OCI-LY3 (cell line): ENCODE data around the gene CP.

Experiments used
- H2AFZ ChIP-seq: fragments of 200-600, 300-600 bp; shearing (Covaris generic); 2 replicates; pipeline ENCODE4 v1.6.0; 2014; ENCODE audit warnings: antibody characterized with exemption, low read depth, low read length
- H3K27ac ChIP-seq: fragments of 200-600, 300-600 bp; sonication (generic); 2 replicates; pipeline ENCODE4 v1.5.1; 2014; ENCODE audit warnings: mild to moderate bottlenecking, low read length, moderate library complexity, mixed read lengths
- H3K27me3 ChIP-seq: fragments of 200-600, 300-600 bp; sonication (generic); 2 replicates; pipeline ENCODE4 v1.6.1; 2014; ENCODE audit warnings: low read depth, low read length, mixed read lengths
- H3K36me3 ChIP-seq: fragments of 200-600, 300-600 bp; sonication (generic); replicated peaks from 2 replicates; pipeline ENCODE3; 2014; ENCODE audit warnings: low read depth, low read length, mixed read lengths
- H3K4me1 ChIP-seq: fragments of 300-600, 200-600 bp; sonication (generic); 2 replicates; pipeline ENCODE4 v1.6.1; 2014; ENCODE audit warnings: low read length, mixed read lengths
- H3K4me2 ChIP-seq: fragments of 200-600, 300-600 bp; sonication (generic); 2 replicates; pipeline ENCODE4 v1.6.1; 2014; ENCODE audit warnings: low read length, mixed read lengths
- H3K4me3 ChIP-seq: fragments of 300-600, 200-600 bp; sonication (generic); 2 replicates; pipeline ENCODE4 v1.5.1; 2014; ENCODE audit warnings: antibody characterized with exemption, mild to moderate bottlenecking, low read length, moderate library complexity
- H3K79me2 ChIP-seq: fragments of 300-600, 200-600 bp; shearing (Covaris generic); 2 replicates; pipeline ENCODE4 v1.6.1; 2014; ENCODE audit warnings: mild to moderate bottlenecking, low read length, mixed read lengths
- H3K9ac ChIP-seq: fragments of 300-600, 200-600 bp; shearing (Covaris generic); 2 replicates; pipeline ENCODE4 v1.6.0; 2014; ENCODE audit warnings: mild to moderate bottlenecking, low read length, moderate library complexity
- H3K9me3 ChIP-seq: fragments of 200-600, 300-600 bp; shearing (Covaris generic); 2 replicates; pipeline ENCODE4 v1.6.1; 2014; ENCODE audit warnings: low read length, mixed read lengths; ENCODE audit not compliant: insufficient read depth
- H4K20me1 ChIP-seq: fragments of 200-600, 300-600 bp; sonication (generic); 2 replicates; pipeline ENCODE4 v1.6.1; 2016; ENCODE audit warnings: low read length, mixed read lengths; ENCODE audit not compliant: insufficient read depth
- EZH2phosphoT487 ChIP-seq: fragments of 200-600 bp; shearing (Covaris generic); IDR thresholded peaks from 2 replicates; pipeline ENCODE4 v1.6.1; 2018; ENCODE audit warnings: antibody characterized with exemption, mixed run types, low read depth
- TF ChIP-seq, protein P1 (sequence below): fragments of 200-600, 300-600 bp; sonication (generic); IDR thresholded peaks from 2 replicates; pipeline ENCODE4 v1.5.1; 2014; ENCODE audit warnings: antibody characterized with exemption, low read length, low read depth

Gene CP

DNA sequence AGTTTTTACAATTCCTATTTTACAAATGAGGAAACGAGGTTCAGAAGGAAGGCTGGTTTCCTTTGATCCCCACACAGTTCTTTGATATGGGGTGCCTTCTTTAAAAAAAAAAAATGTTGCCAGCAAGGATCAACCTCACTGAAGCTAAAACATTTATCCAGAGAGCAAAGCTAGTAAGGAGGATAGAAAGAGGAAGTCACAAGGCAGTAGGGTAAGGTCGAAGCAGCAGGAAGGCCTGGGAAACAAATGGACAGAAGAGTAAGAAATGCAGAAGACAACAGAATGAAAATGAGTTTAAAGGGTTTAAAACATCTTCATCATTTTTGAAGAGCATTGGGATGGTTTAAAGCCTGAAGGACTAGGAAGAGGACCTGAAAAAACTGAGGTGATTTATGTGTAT lies 30.6 kb upstream of the CP start:
- no peak for TF ChIP-seq EZH2phosphoT487
- TF ChIP-seq, protein P1, sequence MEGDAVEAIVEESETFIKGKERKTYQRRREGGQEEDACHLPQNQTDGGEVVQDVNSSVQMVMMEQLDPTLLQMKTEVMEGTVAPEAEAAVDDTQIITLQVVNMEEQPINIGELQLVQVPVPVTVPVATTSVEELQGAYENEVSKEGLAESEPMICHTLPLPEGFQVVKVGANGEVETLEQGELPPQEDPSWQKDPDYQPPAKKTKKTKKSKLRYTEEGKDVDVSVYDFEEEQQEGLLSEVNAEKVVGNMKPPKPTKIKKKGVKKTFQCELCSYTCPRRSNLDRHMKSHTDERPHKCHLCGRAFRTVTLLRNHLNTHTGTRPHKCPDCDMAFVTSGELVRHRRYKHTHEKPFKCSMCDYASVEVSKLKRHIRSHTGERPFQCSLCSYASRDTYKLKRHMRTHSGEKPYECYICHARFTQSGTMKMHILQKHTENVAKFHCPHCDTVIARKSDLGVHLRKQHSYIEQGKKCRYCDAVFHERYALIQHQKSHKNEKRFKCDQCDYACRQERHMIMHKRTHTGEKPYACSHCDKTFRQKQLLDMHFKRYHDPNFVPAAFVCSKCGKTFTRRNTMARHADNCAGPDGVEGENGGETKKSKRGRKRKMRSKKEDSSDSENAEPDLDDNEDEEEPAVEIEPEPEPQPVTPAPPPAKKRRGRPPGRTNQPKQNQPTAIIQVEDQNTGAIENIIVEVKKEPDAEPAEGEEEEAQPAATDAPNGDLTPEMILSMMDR = no peak
- H4K20me1 ChIP-seq = no peaks in the 10 kb centered on the region
- no peaks in the 10 kb centered on the region for H3K9me3 ChIP-seq
- H3K4me2 ChIP-seq = no peak overlapping the region
- no peaks in the 10 kb centered on the region for H3K36me3 ChIP-seq
- peaks cover 21% of the 10 kb centered on the region for H3K4me1 ChIP-seq
- H3K27ac ChIP-seq = no peak overlapping the region
- H3K27me3 ChIP-seq = 0 out of 2 replicates have a peak, but pooled peaks cover 4% of the 10 kb centered on the region
- H3K4me3 ChIP-seq = no peak overlapping the region
- H3K79me2 ChIP-seq = no peaks in the 10 kb centered on the region
- H3K9ac ChIP-seq = no peak overlapping the region
- H2AFZ ChIP-seq = no peak overlapping the region

- no peaks in the 10 kb centered on the region for H3K79me2 ChIP-seq
- no peak overlapping the region for H3K4me3 ChIP-seq
- H3K4me1 ChIP-seq = peaks cover 32% of the 10 kb centered on the region
- no peak overlapping the region for H3K9ac ChIP-seq
- H2AFZ ChIP-seq = no peak overlapping the region
- H3K27ac ChIP-seq = no peak overlapping the region
- no peak overlapping the region for H3K4me2 ChIP-seq
- no peaks in the 10 kb centered on the region for H3K9me3 ChIP-seq
- H3K27me3 ChIP-seq = 0 out of 2 replicates have a peak, but pooled peaks cover 4% of the 10 kb centered on the region
- no peak for TF ChIP-seq EZH2phosphoT487
- TF ChIP-seq, protein P1 = no peak
- no peaks in the 10 kb centered on the region for H3K36me3 ChIP-seq
- 0 out of 2 replicates have a peak, but pooled peaks cover under 1% of the 10 kb centered on the region for H4K20me1 ChIP-seq
Observed at GRCh38 chr3:149251186-149251585, 29.6 kb upstream of the CP start.

DNA sequence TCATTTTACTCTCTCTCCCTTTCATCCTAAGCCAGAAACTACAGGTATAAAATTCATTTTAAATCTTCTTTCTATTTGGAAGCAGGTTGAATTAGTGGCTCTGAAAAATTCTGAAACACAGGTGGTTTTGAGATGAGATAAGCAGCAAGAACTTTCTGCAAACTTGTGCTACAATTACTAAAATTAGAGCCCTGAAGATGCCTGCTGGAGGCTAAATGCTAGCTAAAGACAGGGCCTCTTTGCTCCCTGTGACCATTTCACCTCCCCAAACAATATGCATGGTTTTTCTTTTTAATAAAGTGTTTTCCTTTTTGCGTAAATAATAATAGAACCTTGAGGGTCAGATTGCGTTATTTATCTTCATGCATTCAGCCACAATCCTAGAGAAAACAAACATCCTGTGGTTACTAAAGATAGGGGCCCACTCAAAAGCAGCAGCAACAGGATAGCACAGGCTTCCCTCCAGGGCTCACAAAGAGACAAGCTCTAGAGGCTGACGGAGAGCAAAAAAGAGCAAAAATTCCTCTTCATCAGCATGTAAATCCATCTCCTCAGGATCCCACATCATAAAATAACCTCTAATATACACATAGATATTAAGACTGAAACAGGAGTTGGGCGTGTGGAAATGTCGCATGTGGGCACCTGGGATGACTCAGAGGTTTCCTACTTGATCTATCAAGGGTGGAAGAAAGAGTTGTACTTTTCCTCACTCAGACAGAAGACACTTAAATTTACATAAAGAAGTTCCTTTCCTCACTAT lies 26.5 kb upstream of the CP start:
- Histone ChIP-seq H4K20me1 (0 out of 2 replicates have a peak, but pooled peaks cover 3% of the 10 kb centered on the region), H3K79me2 (no peaks in the 10 kb centered on the region), H3K36me3 (no peaks in the 10 kb centered on the region), H3K4me1 (peaks cover 62% of the 10 kb centered on the region), H3K9ac (no peak overlapping the region), H2AFZ (no peak overlapping the region), H3K27ac (no peak overlapping the region), H3K4me2 (peak overlapping the region; percentile 54), H3K9me3 (no peaks in the 10 kb centered on the region), H3K4me3 (0 out of 2 replicates have a peak overlapping the region, but pooled peaks have one; percentile 12), H3K27me3 (0 out of 2 replicates have a peak, but pooled peaks cover 4% of the 10 kb centered on the region)
- no peak for TF ChIP-seq EZH2phosphoT487
- TF ChIP-seq, protein P1 = no peak

- H3K9ac ChIP-seq = no peak overlapping the region
- 0 out of 2 replicates have a peak, but pooled peaks cover 3% of the 10 kb centered on the region for H4K20me1 ChIP-seq
- no peaks in the 10 kb centered on the region for H3K36me3 ChIP-seq
- H3K9me3 ChIP-seq = no peaks in the 10 kb centered on the region
- H2AFZ ChIP-seq = no peak overlapping the region
- H3K27me3 ChIP-seq = 0 out of 2 replicates have a peak, but pooled peaks cover 4% of the 10 kb centered on the region
- H3K4me1 ChIP-seq = peaks cover 62% of the 10 kb centered on the region
- TF ChIP-seq EZH2phosphoT487 = no peak
- TF ChIP-seq, protein P1 = no peak
- H3K4me3 ChIP-seq = no peak overlapping the region
- H3K4me2 ChIP-seq = no peak overlapping the region
- H3K27ac ChIP-seq = no peak overlapping the region
- H3K79me2 ChIP-seq = no peaks in the 10 kb centered on the region
Observed at GRCh38 chr3:149247008-149247710, 25.5 kb upstream of the CP start.
